Bronchial epithelial cell (primary cell): ENCODE measurements around the gene SLC2A8. TPM values are rescaled to one million over a fixed set of nuclear protein-coding genes. Genes with fewer than 3 reads are reported as not detected.

Experiments used
- DNase-seq: peaks from one replicate; pipeline ENCODE4 v3.0.0-alpha.2; 2010; ENCODE audit warnings: low read depth
- FAIRE-seq: peaks from 2 replicates; lab custom pipeline; 2011; peaks lifted over from hg19 to GRCh38; lab: Jason Lieb, UNC
- H3K27me3 ChIP-seq: 2 replicates; pipeline ENCODE4 v1.5.1; 2011; ENCODE audit warnings: low read length; ENCODE audit not compliant: control insufficient read depth, insufficient read depth
- H3K36me3 ChIP-seq: 2 replicates; pipeline ENCODE4 v1.5.1; 2011; ENCODE audit warnings: low read length; ENCODE audit not compliant: control insufficient read depth, insufficient read depth
- H3K4me3 ChIP-seq: 2 replicates; pipeline ENCODE4 v1.5.1; 2011; ENCODE audit warnings: mild to moderate bottlenecking, low read depth, low read length, control low read depth
- CTCF ChIP-seq: IDR thresholded peaks from 2 replicates; pipeline ENCODE4 v1.5.1; 2011; ENCODE audit warnings: mild to moderate bottlenecking, moderate library complexity, low read length, control low read depth, inconsistent platforms; ENCODE audit not compliant: insufficient read depth, severe bottlenecking
- total RNA-seq: library from RNA; depleted of rRNA; stranded (reverse); fragments of >200 nt; gene quantifications from 2 replicates; pipeline ENCODE4 v1.2.1, GENCODE V29; 2014

Gene SLC2A8
- total RNA-seq, 1 donor from 2014 or later, result 4.5 TPM

- H3K4me3 ChIP-seq, result no peak overlapping the region
- H3K36me3 ChIP-seq, result no peaks in the 10 kb centered on the region
- H3K27me3 ChIP-seq, result no peaks in the 10 kb centered on the region
- no peak for TF ChIP-seq CTCF
- DNase-seq (no peak), FAIRE-seq (no peak)
Measured at GRCh38 chr9:127370147-127370579, 26.8 kb upstream of the SLC2A8 start.

GRCh38 chr9:127370672-127371648, 26.0 kb upstream of the SLC2A8 start:
- TF ChIP-seq CTCF, result no peak
- FAIRE-seq (peak; percentile 55), DNase-seq (no peak)
- no peak overlapping the region for H3K4me3 ChIP-seq
- no peaks in the 10 kb centered on the region for H3K27me3 ChIP-seq
- no peaks in the 10 kb centered on the region for H3K36me3 ChIP-seq

- no peak for TF ChIP-seq CTCF
- H3K27me3 ChIP-seq, result no peaks in the 10 kb centered on the region
- DNase-seq (no peak), FAIRE-seq (no peak)
- H3K4me3 ChIP-seq, result no peak overlapping the region
- H3K36me3 ChIP-seq, result no peaks in the 10 kb centered on the region
Measured at GRCh38 chr9:127380479-127380878, 16.5 kb upstream of the SLC2A8 start.

GRCh38 chr9:127382541-127382940, 14.4 kb upstream of the SLC2A8 start:
- Histone ChIP-seq H3K27me3 (no peaks in the 10 kb centered on the region), H3K36me3 (no peaks in the 10 kb centered on the region), H3K4me3 (no peak overlapping the region)
- FAIRE-seq (no peak), DNase-seq (no peak)
- no peak for TF ChIP-seq CTCF

DNA sequence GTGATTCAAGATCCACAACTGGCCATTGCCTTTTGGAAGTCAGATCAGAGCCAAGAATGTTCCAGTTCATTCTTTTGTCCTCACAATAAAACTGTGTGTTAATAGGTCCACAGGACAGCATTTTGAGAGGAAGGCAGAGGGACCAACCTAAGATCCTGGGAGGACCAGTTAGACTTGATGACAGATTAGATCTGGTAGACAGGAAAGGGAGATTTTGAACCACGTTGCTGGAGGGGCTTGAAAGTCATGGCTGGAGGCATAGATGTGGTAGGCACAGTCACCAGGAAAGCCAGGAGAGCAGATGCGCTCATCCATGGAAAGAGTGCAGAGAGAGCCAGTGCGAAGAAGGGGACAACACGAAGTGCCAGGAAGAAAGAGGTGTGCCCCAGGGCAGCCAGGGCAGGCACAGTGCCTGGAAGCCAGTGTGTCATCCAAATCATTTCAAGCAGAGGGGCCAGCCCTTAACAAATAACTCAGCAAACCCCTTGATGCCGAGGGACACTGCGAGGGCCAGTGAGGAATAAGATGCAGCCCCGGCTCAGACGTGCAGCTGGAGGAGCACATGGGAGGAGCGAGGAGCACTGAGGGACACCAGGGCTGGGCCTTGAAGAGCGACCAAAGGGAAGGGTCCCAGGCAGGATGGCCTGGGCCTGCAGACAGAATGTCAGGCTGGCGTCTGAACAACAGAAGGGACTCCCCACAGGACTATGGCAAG, 12.8 kb upstream of the SLC2A8 start:
- FAIRE-seq, result no peak
- TF ChIP-seq CTCF, result no peak
- DNase-seq, result no peak

More for the DNA sequence above, 12.8 kb upstream of the SLC2A8 start:
- H3K36me3 ChIP-seq, result no peaks in the 10 kb centered on the region
- no peaks in the 10 kb centered on the region for H3K27me3 ChIP-seq
- H3K4me3 ChIP-seq, result no peak overlapping the region
